ENCODE data around the gene MRPS23. TPM values are rescaled to one million over a fixed set of nuclear protein-coding genes. Genes with fewer than 3 reads are reported as not detected.

Gene MRPS23
- total and polyA plus RNA-seq, 2 of the 4 experiments (the other 2 are of a cell fraction): 23.5 to 37.3 TPM

GRCh38 chr17:57877803-57878377, 28.0 kb upstream of the MRPS23 start:
- in situ Hi-C loops (cut with MboI; ENCODE audit: low sequenced_read_pairs): no loop called here
- 0 out of 2 replicates have a peak overlapping the region, but pooled peaks have one; percentile 15 for H3K56ac ChIP-seq (ENCODE audit: extremely low read depth, insufficient read depth, low read length)
- H4K8ac ChIP-seq (ENCODE audit: low read depth in 2 of 2, low read length in 2 of 2): peak overlapping the region; percentile 21 to 75; a peak in 2 of 4 replicates
- H2BK5ac ChIP-seq (ENCODE audit: low read depth, low read length, poor library complexity, severe bottlenecking): peak overlapping the region; percentile 40
- H2BK15ac ChIP-seq (ENCODE audit: low read depth, low read length): peak overlapping the region; percentile 90; the same call in 2 of the 3 replicates
- H3K27ac ChIP-seq (ENCODE audit: insufficient read depth, low read length): peak overlapping the region; percentile 59
- H3K9ac ChIP-seq (ENCODE audit: low read depth, low read length): no peak overlapping the region
- H3K79me1 ChIP-seq (ENCODE audit: low read depth in 1 of 2, low read length in 2 of 2): peaks cover 24 to 69% of the 10 kb centered on the region in 2 experiments
- H4K20me1 ChIP-seq (ENCODE audit: insufficient read depth, low read length): no peaks in the 10 kb centered on the region; the same call in 1 of the 2 replicates
- no peaks in the 10 kb centered on the region for H3K27me3 ChIP-seq (ENCODE audit: control insufficient read depth, insufficient read depth, low read length)
- peaks cover 20% of the 10 kb centered on the region for H3K36me3 ChIP-seq (ENCODE audit: control insufficient read depth, insufficient read depth, low read length)
- no peak overlapping the region for H2AFZ ChIP-seq (replicated peaks; ENCODE audit: low read length, poor library complexity)
- CTCF ChIA-PET: interaction anchor here (1.7 kb wide), 1 partner anchor 8 kb away, joined by 6 read pairs; no protein-coding TSS in a partner anchor
- H3K4me2 ChIP-seq (ENCODE audit: low read depth, low read length): no peak overlapping the region
- H4K91ac ChIP-seq (ENCODE audit: insufficient read depth, low read depth, low read length): peak overlapping the region; percentile 49
- peak overlapping the region; percentile 1 for H2AK9ac ChIP-seq (replicated peaks; ENCODE audit: low read depth, low read length, poor library complexity)
- H3K14ac ChIP-seq (replicated peaks; ENCODE audit: low read depth, low read length): peak overlapping the region; percentile 72; the same call in 1 of the 2 replicates
- peak overlapping the region; percentile 46 for H2AK5ac ChIP-seq (ENCODE audit: low read depth, low read length)
- H3K4me1 ChIP-seq (ENCODE audit: control insufficient read depth, insufficient read depth, low read length): peaks cover 67% of the 10 kb centered on the region
- BruUV-seq (replicated peaks): no TSS peak
- no peak overlapping the region for H3K4me3 ChIP-seq (ENCODE audit: insufficient read depth, low read depth, low read length)
- H4K5ac ChIP-seq (ENCODE audit: low read depth, low read length): peak overlapping the region; percentile 14; the same call in 1 of the 2 replicates
- WGBS, 2 experiments (ENCODE audit: extremely low coverage in 2 of 2, insufficient read length in 1 of 2): 79% methylated on average over 3 of the region's 9 CpGs; no CpG with 5 or more reads in 1 of the 2 experiments
- DNase-seq (no peak), ATAC-seq (ENCODE audit: low read depth) (no peak)
- dilution Hi-C loops (cut with HindIII; ENCODE audit: low sequenced_read_pairs, unreplicated experiment): no loop called here
- H2BK120ac ChIP-seq (ENCODE audit: low read depth, low read length): peak overlapping the region; percentile 82
- H3K23ac ChIP-seq (ENCODE audit: low read depth, low read length): 0 out of 2 replicates have a peak overlapping the region, but pooled peaks have one; percentile 45
- POLR2A ChIA-PET (ENCODE audit: unreplicated experiment): no interaction called here
- H3K9me1 ChIP-seq (ENCODE audit: insufficient read depth, low read length): peaks cover 46% of the 10 kb centered on the region
- H3K4ac ChIP-seq (ENCODE audit: low read depth, low read length): peak overlapping the region; percentile 84
- H2BK20ac ChIP-seq (ENCODE audit: low read depth, low read length): peak overlapping the region; percentile 47
- no peaks in the 10 kb centered on the region for H3K9me3 ChIP-seq (ENCODE audit: control insufficient read depth, insufficient read depth, low read length)
- intact Hi-C loops (cut with micrococcal nuclease): no loop called here
- peak overlapping the region; percentile 28; the same call in 1 of the 2 replicates for H3K18ac ChIP-seq (ENCODE audit: low read depth, low read length)
- TF ChIP-seq, protein P1, sequence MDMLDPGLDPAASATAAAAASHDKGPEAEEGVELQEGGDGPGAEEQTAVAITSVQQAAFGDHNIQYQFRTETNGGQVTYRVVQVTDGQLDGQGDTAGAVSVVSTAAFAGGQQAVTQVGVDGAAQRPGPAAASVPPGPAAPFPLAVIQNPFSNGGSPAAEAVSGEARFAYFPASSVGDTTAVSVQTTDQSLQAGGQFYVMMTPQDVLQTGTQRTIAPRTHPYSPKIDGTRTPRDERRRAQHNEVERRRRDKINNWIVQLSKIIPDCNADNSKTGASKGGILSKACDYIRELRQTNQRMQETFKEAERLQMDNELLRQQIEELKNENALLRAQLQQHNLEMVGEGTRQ (IDR thresholded peaks at IDR 0.05; ENCODE audit: low read depth, low read length): no peak
- TF ChIP-seq MXI1 (IDR thresholded peaks at IDR 0.05; ENCODE audit: borderline replicate concordance, low read depth, low read length) (no peak), BHLHE40 (IDR thresholded peaks at IDR 0.05; ENCODE audit: low read depth, low read length) (no peak), RFX5 (IDR thresholded peaks at IDR 0.05; ENCODE audit: low read depth, low read length) (no peak), MAZ (IDR thresholded peaks at IDR 0.05; ENCODE audit: borderline replicate concordance, low read depth, low read length) (no peak), POLR2A (IDR thresholded peaks at IDR 0.05; ENCODE audit: low read depth, low read length) (no peak), CEBPB (IDR thresholded peaks at IDR 0.05; ENCODE audit: low read depth, low read length) (no peak), RAD21 (IDR thresholded peaks at IDR 0.05; ENCODE audit: low read length) (no peak), NFE2L2 (IDR thresholded peaks at IDR 0.05; ENCODE audit: low read depth, low read length) (no peak), CHD1 (IDR thresholded peaks at IDR 0.05; ENCODE audit: low read depth, low read length) (no peak), RCOR1 (IDR thresholded peaks at IDR 0.05; ENCODE audit: insufficient replicate concordance, low read length) (no peak), SMC3 (IDR thresholded peaks at IDR 0.05; ENCODE audit: low read depth, low read length) (no peak), MAFK (IDR thresholded peaks at IDR 0.05; ENCODE audit: low read depth, low read length) (no peak), FOS (IDR thresholded peaks at IDR 0.05; ENCODE audit: low read depth, low read length) (no peak)
- TF ChIP-seq, protein P2, sequence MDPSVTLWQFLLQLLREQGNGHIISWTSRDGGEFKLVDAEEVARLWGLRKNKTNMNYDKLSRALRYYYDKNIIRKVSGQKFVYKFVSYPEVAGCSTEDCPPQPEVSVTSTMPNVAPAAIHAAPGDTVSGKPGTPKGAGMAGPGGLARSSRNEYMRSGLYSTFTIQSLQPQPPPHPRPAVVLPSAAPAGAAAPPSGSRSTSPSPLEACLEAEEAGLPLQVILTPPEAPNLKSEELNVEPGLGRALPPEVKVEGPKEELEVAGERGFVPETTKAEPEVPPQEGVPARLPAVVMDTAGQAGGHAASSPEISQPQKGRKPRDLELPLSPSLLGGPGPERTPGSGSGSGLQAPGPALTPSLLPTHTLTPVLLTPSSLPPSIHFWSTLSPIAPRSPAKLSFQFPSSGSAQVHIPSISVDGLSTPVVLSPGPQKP (IDR thresholded peaks at IDR 0.05; ENCODE audit: borderline replicate concordance, low read depth, low read length): no peak

Measured in IMR-90 (cell line).